NCI-H2107 treated with DMSO at 0.1 percent for 48 hours (cell line): ENCODE data around the gene FLG2.
"Not testable (repeated sequence)": the region's sequence is repeated elsewhere in the genome, so short reads cannot be mapped to it uniquely, and the experiment has no call there.

ENCODE experiments used
- DNase-seq: peaks from one replicate; lab custom pipeline; 2025; ENCODE audit not compliant: unreplicated experiment; lab: John Stamatoyannopoulos, UW

Gene FLG2

DNA sequence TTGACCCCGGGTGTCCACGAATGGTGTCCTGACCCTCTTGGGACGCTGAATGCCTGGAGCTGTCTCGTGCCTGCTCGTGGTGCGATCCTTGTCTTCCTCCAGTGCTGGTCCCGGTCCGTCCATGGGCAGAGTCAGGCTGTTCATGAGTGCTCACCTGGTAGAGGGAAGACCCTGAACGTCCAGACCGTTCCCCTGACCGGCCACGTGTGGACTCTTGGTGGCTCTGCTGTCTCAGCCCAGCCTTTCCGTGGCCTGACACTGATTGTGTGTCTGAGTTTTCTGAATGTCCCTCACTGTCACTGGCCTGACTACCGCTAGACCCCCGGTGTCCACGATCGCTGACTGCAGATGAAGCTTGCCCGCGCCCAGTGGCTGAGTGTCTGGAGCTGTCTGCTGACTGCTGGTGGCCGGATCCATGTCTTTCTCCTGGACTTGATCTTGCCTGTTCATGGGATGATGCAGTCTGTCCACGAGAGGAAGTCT lies 46.4 kb downstream of the FLG2 start:
- DNase-seq, result no peak

DNA sequence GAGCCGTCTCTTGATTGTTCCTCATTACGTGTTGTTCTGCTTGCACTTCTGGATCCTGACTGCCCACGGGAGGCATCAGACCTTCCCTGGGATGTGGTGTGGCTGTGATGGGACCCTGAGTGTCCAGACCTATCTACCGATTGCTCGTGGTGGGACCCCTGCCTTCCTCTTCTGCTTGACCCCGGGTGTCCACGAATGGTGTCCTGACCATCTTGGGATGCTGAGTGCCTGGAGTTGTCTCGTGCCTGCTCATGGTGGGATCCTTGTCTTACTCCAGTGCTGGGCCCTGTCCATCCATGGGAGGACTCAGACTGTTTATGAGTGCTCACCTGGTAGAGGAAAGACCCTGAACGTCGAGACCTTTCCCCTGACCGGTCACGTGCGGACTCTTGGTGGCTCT lies 47.6 kb downstream of the FLG2 start:
- DNase-seq, result not testable (repeated sequence)

DNA sequence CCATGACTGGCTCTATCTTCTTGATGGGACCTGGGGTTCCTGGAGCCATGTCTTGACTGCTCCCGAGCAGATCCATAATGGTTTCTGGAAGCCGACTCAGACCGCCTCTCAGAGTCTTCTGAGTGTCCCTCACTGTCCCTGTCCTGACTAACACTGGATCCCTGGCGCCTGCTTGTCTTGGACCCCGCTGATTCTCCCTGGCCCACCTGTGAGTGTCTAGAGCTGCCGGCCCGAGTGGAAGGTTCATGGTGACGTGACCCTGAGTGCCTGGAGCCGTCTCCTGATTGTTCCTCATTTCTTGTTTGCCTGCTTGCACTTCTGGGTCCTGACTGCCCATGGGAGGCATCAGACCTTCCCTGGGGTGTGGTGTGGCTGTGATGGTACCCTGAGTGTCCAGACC lies 49.9 kb downstream of the FLG2 start:
- DNase-seq, result no peak

DNA sequence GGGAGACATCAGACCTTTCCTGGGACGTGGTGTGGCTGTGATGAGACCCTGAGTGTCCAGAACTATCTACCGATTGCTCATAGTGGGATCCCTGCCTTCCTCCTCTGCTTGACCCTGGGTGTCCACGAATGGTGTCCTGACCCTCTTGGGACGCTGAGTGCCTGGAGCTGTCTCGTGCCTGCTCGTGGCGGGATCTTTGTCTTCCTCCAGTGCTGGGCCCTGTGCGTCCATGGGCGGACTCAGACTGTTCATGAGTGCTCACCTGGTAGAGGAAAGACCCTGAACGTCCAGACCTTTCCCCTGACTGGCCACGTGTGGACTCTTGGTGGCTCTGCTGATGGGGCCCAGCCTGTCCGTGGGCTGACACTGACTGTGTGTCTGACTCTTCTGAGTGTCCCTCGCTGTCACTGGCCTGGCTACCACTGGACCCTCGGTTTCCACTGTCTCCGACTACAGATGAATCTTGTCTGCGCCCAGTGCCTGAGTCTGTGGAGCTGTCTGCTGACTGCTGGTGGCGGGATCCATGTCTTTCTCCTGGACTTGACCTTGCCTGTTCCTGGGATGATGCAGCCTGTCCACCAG lies 50.4 kb downstream of the FLG2 start:
- not testable (repeated sequence) for DNase-seq

DNA sequence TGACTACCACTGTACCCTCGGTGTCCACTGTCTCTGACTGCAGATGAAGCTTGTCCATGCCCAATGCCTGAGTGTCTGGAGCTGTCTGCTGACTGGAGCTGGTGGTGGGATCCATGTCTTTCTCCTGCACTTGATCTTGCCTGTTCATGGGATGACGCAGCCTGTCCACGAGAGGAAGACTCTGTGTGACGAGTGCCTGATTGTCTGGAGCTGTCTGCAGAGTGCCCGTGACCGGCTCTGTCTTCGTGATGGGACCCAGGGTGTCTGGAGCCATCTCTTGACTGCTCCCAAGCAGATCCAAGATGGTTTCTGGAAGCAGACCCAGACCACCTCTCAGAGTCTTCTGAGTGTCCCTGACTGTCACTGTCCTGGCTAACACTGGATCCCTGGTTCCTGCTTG lies 51.0 kb downstream of the FLG2 start:
- not testable (repeated sequence) for DNase-seq

DNA sequence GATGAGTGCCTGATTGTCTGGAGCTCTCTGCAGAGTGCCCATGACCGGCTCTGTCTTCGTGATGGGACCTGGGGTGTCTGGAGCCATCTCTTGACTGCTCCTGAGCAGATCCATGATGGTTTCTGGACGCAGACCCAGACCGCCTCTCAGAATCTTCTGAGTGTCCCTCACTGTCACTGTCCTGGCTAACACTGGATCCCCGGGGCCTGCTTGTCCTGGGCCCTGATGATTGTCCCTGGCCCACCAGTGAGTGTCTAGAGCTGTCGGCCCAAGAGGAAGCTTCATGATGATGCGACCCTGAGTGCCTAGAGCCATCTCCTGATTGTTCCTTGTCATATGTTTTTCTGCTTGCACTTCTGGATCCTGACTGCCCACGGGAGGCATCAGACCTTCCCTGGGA lies 51.8 kb downstream of the FLG2 start:
- DNase-seq, result not testable (repeated sequence)

DNA sequence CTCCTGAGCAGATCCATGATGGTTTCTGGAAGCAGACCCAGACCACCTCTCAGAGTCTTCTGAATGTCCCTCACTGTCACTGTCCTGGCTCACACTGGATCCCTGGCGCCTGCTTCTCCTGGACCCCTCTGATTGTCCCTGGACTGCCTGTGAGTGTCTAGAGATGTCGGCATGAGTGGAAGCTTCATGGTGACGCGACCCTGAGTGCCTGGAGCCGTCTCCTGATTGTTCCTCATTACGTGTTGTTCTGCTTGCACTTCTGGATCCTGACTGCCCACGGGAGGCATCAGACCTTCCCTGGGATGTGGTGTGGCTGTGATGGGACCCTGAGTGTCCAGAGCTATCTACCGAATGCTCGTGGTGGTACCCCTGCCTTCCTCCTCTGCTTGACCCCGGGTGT lies 53.7 kb downstream of the FLG2 start:
- not testable (repeated sequence) for DNase-seq

DNA sequence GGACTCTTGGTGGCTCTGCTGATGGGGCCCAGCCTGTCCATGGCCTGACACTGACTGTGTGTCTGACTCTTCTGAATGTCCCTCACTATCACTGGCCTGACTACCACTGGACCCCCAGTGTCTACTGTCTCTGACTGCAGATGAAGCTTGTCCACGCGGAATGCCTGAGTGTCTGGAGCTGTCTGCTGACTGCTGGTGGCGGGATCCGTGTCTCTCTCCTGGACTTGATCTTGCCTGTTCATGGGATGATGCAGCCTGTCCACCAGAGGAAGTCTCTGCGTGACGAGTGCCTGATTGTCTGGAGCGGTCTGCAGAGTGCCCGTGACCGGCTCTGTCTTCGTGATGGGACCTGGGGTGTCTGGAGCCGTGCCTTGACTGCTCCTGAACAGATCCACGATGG lies 55.0 kb downstream of the FLG2 start:
- not testable (repeated sequence) for DNase-seq

DNA sequence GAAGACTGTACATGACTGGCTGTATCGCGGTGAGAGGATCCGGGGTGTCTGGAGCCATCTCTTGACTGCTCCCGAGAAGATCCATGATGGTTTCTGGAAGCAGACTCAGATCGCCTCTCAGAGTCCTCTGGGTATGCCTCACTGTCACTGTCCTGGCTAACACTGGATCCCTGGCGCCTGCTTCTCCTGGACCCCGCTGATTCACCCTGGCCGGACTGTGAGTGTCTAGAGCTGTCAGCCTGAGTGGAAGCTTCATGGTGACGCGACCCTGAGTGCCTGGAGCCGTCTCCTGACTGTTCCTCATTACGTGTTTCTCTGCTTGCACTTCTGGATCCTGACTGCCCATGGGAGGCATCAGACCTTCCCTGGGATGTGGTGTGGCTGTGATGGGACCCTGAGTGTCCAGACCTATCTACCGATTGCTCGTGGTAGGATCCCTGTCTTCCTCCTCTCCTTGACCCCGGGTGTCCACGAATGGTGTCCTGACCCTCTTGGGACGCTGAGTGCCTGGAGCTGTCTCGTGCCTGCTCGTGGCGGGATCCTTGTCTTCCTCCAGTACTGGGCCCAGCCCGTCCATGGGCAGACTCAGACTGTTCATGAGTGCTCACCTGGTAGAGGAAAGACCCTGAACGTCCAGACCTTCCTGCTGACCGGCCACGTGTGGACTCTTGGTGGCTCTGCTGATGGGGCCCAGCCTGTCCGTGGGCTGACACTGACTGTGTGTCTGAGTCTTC lies 56.5 kb downstream of the FLG2 start:
- not testable (repeated sequence) for DNase-seq
